ENCODE measurements around the gene TMEM203. TPM values are rescaled to one million over a fixed set of nuclear protein-coding genes. Genes with fewer than 3 reads are reported as not detected.

The TMEM203 gene
- total RNA-seq, 1 donor from 2014 or later = 37.6 TPM

DNA sequence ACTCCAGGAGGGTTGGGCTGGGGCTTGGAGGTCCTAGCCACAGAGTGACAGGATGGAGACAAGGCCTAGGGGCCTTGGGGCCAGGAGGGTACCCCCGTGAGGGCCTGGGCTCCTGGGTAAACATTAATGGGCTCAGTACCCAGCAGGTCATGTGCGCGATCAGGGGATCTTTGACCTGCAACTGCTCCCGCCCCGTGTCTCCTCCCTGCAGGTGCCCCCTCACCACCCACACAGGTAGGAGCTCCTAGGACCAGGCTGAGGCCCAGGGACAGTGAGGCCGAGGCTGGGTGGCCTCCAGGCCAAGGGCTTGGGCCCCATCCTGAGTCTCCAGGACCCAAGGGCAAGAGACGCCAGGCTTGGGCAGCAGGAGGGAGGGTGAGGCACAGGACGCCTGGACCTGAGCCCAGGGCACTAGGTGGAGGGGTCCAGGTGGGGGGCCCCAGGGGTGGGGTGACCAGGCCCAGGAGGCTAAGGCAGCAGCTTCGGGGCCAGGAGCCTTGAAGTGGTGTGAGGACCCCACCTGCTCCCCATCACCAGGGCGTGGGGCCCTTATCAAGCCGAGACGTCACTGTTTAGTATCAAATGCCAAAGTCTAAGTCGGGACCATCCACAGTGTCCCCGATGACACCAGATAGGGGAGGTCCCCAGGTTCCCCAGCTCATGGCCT lies 25.4 kb upstream of the TMEM203 start, which contains the start of gene SLC34A3:
Gene SLC34A3 (plus strand): TSS at position 197 of the 667 bp plus-strand sequence. CDS start 802 bp downstream, outside the sequence.
- no peak for DNase-seq (ENCODE audit: low spot score)

DNA sequence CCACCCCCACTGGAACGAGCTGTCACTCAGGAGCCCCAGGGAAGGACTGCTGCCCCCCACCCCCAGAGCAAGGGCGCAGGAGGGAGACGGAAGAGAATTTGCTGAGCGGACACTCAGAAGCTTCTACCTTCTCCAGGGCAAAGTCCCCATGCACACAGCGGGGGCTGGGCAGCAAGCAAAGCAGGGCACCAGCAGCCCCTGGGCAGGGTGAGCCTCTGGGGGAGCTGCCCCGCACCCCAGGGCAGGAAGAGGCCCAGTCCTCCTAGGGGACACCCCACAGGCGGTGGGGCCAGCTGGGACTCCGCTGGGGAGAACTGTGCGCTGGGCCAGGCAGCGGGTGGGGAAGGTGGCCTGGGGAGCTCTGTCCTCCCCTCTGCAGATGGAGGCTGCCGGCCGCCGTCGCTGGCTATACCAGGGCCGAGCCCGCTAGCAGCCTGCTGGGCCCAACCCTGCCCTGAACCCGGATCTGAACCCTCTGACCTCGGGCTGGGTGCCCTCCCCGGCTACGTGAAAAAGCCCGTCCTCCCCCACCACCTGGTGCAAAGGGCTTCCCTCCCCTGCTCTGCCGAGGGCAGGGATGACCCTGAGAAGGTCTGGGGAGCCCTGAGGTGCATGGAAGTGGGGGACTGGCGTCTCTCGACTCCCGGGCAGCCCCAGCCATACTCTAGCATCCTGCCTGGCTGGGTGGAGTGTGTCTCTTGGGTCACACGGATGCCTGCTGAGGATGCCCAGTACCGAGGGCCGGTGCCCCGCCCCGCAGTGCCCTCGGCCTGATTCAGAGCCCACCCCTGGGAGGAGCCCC lies 24.7 kb upstream of the TMEM203 start:
- no peak for DNase-seq (ENCODE audit: low spot score)

DNA sequence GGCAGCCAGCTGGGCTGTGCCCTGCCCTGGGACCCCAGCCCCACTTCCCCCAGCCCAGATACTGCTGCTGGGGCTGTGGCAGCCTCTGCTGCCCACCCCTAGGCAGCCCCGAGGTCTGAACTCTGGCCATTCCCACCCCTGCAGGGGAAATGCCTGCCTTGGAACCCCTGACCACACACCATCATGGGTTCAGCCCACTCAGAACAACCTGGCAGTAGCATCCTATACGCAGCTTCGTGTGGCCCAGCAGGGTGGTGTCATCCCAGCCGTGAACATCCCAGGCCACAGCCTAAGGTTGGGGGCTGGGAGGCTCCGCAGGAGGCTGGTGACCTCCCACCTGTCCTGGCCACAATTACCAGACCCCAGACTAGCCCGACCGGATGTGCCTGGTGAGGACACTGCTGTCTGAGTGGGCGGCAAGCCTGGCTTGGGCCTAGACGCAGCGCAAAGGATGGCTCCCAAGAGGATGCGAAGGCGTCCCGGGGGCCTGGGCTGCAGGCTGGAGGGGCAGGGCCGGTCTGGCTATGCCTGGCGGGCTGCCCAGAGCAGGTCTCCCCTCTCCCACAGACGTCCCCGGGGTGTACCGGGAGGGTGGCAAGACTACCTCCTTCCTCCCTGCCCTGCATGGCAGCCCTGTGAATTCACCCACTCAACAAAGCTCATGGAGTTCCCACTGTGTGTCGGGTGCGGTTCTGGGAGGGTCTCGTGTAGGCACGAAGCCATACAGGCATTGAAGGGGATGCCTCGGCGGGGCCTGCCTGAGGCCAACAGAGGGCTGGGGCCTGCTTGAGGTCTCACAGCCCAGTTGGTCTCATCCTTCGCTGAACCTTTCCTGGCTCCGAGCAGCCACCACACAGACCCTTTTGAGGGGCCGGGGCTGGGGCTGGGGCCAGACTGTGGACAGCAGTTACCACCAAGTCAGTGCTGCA lies 23.8 kb upstream of the TMEM203 start:
- no peak for DNase-seq (ENCODE audit: low spot score)

DNA sequence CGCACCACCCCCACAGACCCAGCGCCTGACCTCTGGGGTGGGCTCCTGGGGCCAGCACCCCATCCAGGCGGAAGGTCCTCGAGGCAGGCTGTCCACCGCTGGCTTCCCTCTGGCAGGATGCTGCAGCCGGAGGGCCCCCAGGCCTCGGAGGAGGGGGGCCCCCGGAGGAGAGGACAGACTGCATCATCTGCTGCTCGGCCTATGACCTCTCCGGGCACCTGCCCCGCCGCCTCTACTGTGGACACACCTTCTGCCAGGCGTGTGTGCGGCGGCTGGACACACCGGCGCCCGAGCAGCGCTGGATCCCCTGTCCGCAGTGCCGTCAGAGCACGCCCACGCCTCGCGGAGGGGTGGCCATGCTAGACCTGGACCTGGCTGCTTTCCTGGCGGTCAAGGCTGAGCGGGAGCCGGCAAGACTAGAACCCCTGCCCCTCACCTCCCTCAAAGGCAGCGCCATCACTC lies 23.1 kb upstream of the TMEM203 start:
- no peak for DNase-seq (ENCODE audit: low spot score)

DNA sequence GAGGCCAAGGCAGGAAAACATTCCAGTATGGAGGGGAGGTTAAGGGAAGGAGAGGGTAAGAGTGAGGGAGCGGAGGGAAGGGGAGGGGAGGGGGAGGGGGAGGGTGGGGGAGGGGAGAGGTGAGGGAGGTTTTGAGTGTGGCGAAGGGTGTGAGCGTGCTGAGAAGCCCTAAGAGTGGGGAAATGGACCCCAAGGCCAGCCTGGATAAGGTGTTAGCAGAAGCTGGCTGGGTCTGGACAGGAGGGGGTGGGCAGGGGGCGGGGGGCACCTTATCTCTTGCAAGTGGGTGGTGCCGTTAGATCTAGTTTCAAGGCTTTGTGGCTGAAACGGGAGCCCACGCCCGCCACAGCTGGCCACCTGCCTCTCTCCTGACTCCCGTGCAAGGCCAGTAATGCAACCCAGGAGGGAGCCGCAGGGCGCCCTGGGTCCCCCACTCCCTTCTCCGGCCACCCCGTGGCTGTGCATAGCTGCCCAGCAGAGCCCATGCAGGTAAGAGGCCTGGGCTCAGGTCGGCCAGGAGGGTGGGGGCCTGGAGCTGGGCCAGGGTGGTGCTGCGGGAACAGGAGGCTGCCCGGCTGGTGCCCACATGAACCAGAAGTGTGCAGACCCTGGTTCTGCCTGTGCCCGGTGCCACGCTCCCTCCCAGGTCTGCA lies 22.5 kb upstream of the TMEM203 start:
- no peak for DNase-seq (ENCODE audit: low spot score)

DNA sequence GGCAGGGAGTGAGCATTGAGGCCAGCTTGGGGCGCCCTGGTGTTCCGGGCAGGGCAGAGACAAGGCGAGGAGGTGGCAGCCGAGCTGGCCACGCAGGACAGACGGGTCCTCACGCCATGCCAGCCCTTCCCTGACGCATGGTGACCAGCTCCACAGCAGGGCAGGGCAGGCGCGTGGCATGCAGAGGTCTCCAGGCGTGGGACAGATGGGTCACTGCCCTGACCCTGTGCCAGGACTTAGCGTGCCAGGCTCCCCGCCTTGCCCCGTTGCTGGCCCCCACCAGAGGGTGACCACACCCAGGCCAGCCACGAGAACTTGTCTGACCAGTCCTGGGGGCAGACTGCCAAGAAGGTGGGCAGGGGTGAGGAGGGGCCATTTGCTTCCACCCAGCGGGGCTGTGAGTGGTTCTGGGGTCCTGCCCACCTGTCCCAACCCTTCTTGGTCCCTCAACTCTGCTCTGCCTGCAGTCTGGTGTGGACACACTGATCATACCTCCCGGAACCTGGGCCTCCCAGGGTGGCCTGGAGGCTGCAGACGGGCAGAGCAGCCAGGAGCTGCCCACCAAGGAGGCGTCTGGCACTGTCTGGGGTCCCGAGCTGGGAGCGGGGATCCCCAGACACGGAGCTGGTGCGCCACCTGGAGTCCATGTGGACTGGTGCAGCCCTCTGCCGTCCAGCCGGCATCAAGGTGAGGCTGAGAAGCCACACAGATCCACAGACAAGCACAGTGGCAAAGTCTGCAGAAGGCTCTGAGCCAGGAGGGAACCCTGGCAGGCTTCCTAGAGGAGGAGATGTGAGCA lies 21.8 kb upstream of the TMEM203 start, which contains the start of gene RNF224:
Gene RNF224 (plus strand): TSS at position 449 of the 799 bp plus-strand sequence. CDS start 834 bp downstream, outside the sequence.
- peak; percentile 85 for DNase-seq (ENCODE audit: low spot score)

DNA sequence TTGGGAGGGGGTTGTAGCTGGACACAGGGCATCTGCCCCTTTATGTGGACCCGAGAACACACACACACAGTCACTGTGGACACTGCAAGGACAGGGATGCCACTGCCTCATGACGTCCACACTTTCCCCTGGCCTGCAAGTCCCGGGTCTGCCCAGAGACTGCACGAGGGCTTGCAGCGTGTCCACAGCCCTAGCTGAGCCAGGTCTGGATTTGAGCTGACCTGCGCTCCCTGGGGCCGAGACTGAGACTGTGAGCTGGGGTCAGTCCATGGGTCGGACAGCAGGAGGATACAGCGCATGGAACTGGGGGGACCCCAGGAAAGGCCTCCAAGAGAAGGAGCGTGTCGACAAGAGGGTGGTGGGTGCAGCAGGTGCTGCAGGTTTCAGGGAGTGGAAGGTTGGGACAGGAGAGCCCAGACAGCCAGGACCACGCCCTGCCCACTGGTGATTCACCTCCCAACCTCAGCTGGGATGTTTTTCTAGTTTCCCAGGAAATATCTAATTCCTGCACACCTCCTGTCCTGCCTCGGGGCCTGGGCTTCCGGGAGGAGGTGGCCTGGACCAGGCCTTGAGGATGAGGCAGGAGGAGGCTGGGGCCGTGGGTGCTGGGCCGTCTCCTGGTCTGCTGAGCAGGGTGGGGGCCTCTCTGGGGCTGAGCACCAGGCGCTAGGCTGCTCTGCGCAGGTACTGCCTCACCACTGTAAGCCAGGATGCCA lies 21.0 kb upstream of the TMEM203 start:
- no peak for DNase-seq (ENCODE audit: low spot score)

DNA sequence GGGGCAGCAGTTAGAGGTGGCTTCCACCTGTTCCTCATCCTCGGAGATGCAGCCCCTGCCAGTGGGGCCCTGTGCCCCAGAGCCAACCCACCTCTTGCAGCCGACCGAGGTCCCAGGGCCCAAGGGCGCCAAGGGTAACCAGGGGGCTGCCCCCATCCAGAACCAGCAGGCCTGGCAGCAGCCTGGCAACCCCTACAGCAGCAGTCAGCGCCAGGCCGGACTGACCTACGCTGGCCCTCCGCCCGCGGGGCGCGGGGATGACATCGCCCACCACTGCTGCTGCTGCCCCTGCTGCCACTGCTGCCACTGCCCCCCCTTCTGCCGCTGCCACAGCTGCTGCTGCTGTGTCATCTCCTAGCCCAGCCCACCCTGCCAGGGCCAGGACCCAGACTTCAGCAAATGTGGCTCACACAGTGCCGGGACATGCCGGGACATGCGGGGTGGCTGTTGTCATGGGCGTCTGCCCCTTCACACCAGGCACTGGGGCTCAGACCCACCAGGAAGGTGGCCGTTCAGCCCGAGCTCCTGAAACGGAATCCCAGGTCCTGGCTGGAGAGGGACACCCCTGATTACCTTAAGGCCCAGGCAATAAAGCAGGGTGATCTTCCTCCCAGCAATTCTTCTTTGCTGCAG lies 20.4 kb upstream of the TMEM203 start:
- DNase-seq (ENCODE audit: low spot score) = no peak

DNA sequence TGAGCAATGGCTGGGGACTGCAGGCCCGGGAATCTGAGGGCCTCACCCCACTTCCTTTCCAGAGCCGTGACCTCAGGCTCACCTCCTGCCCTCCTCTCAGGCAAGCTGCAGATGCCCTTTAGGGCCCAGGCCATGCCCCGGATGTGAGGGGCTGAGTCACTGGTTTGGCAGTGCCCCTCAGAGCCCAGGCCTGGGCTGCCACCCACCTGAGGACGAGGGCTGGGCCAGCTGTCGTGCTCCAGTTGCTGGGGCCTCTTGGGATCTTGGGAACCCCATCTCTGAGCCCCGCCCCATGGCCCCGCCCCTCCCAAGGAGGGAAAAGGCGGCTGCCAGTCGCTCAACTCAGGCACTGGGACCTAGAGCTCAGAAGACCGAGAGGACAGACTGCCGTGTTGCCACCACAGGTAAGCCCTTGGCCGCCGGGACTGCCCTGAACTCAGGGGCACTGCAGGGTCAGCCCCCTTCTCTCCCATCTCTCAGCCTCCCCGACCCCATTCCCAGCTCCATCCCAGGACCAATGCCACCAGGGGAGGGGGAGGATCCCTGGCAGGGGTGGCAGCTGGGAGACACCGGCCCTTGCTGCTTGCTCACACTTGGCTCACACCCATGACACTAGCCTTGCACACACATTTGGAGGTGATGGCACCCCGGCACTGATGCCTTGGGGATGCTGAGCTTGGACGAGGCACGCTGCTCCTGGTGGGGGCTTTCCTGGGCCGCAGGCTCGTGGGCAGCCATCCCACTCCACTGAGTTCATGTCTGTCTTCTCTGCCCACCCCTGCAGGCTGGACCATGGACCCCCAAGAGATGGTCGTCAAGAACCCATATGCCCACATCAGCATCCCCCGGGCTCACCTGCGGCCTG lies 19.6 kb upstream of the TMEM203 start, which contains the start of gene CYSRT1:
Gene CYSRT1 (plus strand): TSS at position 345 of the 865 bp plus-strand sequence. CDS start 448 bp downstream, at position 793.
- no peak for DNase-seq (ENCODE audit: low spot score)

DNA sequence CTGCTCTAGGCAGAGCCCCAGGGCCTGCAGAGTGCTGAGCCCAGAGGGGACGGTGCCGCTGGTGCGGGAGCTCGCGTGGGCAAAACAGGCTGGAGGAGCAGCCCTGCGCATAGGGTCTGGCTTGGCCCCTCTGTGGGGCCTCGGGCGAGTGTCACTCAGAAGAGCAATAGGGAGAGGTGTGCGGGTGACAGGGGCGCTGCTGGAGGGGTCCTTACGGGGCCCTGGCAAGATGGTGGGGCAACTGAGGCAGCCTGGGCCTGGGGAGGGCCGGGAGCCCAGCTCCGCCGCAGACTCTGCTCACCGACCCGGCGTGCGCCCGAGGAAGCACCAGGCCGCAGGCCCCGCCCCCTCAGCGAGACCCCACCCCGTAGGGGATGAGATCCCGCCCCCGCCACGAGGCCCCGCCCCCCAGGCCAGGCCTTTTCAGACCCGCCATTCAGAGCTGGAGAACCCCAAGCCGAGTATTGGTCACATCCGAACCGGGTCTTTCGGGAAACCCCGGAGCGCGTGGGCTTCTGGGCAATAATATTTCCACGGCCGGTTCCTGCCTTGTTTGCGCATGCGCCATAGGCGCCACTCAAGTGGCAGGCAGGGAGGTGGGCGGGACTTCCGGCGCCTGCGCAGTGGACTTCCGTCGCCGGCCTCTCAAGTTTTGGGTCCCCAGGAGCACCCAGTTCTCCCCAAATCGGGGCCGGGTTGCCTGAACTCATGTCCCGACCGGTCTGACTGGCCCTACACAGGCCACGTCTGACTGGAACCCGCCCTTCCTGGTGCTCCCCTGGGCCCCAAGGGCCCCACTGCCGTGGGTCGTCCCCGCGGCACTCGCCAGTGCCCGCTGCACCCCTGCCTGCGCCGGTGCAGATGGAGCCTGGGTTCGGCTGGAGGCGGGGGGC lies 17.9 kb upstream of the TMEM203 start:
- peak; percentile 99 for DNase-seq (ENCODE audit: low spot score)

DNA sequence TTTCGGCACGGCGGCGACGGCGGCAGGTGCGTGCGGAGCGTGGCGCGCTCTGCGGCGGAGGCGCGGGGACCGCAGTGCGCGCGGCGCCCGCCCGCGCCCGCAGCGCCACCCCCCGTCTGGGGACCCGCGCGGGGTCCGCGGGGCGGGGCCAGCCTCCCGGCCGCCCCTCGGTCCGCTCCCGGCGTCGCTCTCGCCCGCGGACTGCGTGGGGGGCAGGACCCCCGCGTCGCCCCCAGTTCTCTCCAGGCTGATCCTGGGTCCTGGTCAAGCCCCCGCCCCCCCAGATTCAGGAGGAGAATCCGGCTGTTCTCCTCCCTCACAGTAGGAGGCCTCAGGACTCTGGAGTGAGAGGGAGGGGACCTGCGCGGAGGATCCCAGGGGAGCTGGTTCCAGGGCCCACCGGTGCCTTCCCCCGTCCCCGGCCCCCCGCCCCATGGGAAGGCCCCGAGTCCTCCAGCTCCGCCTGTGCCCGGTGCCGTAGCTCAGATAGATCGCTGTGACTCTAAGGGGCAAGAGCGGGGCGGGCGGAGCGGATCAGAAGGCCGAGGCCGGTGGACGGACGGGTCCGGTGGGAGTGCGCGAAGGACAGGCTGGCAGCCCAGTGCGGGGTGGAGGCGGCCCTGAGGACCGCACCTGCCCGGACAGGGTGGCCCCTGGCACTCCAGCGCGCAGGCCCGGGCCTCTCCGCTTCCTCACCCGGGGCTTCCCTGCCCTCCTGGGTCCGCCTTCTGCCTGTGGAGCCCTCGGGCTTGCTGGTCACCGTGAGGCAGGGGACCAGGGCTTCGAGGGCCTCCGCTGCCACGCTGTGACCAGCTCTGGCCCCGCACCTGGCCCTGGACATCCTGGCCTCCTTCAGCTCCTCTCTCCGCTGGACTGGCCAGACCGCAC lies 17.0 kb upstream of the TMEM203 start, which contains the start of gene RNF208:
Gene RNF208 (minus strand): TSS at position 51 of the 888 bp plus-strand sequence. CDS start 1,028 bp downstream, outside the sequence.
- no peak for DNase-seq (ENCODE audit: low spot score)

DNA sequence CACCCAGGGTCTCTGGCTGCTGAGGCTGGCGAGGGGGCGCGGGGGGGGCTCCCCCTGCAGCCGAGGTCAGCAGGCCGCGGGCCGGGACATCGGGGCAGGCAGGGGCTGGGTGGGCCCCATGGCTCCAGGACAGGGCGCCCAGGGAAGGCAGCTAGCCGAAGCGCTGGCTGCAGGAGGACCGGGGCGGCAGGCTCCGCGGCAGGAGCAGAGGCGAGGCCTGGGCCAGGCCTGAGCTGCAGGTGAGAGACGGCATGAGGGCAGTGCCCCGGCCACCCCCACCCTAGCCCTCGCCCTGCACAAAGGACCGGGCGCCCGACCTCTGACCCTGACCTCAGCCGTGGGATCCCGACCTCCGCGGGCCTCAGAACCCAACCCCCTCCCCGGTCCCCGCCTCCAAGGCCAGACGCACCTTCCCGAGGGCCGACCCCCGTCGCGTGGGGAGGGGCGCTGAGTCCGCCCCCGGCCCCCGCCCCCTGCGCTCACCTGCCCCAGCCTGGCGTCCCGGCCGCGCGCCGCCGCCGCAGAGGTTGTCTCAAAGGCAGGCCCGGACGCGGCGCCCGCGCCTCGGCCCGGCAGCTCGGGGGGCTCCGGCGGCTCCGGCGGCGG lies 16.2 kb upstream of the TMEM203 start:
- no peak for DNase-seq (ENCODE audit: low spot score)

DNA sequence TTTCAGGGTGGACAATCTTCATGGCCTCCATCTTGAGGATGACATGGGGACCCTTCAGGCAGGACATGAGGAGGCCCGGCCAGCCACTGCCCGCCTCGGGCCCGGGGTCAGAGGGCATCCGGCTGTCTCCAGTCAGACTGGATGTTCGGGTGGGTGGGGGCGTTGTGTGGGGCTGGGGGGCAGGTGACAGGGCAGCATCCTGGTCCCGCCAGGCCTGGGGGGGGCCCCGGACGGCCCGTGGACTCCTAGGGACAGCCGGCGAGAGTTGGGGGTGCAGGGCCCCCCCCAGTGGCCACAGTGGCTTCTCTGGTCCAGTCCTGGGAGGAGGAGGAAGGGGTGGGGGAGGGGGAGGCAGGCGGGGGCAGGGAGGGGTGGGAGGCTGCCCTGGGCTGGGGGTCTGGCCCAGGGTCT lies 15.7 kb upstream of the TMEM203 start:
- no peak for DNase-seq (ENCODE audit: low spot score)

DNA sequence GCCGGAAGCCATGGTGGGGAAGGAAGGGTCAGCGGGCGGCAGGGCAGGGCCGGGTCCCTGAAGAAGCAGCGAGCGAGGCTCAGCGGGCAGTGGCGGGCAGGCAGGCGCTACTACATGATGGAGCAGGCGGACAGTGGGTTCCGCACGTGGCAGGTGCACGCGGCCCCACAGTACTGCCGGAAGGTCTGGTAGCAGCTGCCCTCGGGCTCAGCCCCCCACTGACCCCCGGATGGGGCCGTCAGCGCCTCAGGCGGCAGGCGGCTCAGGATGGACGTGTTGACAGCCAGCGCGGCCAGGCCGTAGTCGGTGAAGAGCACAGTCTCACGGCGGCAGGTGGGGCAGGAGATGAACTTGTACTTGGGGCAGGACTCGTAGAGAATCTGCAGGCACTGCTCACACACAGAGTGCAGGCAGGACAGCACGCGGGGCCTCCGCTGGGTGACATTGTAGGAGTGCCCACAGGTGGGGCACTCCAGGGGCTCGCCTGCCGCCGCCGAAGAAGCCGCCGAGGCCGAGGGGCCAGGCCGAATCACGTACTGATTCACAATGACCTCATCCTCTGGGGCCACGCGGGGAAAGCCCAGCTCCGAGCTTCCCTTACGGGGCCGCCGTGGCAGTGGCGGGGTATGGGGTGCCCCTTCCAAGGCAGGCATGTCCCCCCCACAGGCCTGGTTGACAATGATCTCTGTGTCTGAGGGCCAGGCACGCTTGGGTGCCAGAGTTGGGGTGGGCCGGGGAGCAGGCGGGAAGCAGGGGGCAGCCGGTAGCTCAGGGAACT lies 15.1 kb upstream of the TMEM203 start:
- DNase-seq (ENCODE audit: low spot score) = no peak

Data from mucosa of gallbladder (tissue), 1 donor.